GM19452 (cell line): Measurements from ENCODE around the gene BPIFB2.
"Not testable (repeated sequence)": the region's sequence is repeated elsewhere in the genome, so short reads cannot be mapped to it uniquely, and the experiment has no call there.

Experiments
- ATAC-seq: cut with Tn5 transposase; IDR thresholded peaks from one replicate; pipeline ENCODE4 v1.9.1; 2021; ENCODE audit not compliant: unreplicated experiment

The BPIFB2 gene

GRCh38 chr20:33034901-33035492, 27.5 kb downstream of the BPIFB2 start:
- ATAC-seq = no peak

- no peak for ATAC-seq
Measured at GRCh38 chr20:33037456-33037855, 30.0 kb downstream of the BPIFB2 start.

GRCh38 chr20:33038243-33038642, 30.7 kb downstream of the BPIFB2 start:
- no peak for ATAC-seq

GRCh38 chr20:33042430-33042829, 34.9 kb downstream of the BPIFB2 start:
- no peak for ATAC-seq

- ATAC-seq = no peak
Measured at GRCh38 chr20:33042983-33043730, 35.7 kb downstream of the BPIFB2 start.

- ATAC-seq = no peak
Measured at GRCh38 chr20:33043731-33044181, 36.3 kb downstream of the BPIFB2 start.

GRCh38 chr20:33045129-33045721, 37.7 kb downstream of the BPIFB2 start:
- not testable (repeated sequence) for ATAC-seq

- ATAC-seq = no peak
Measured at GRCh38 chr20:33046412-33046811, 38.9 kb downstream of the BPIFB2 start.

GRCh38 chr20:33051333-33051732, 43.8 kb downstream of the BPIFB2 start:
- ATAC-seq = no peak

GRCh38 chr20:33053291-33054106, 46.0 kb downstream of the BPIFB2 start, which contains the start of gene BPIFB3:
Gene BPIFB3, plus strand, starts transcription at chr20:33053903. Its CDS starts 1,533 bp downstream, at chr20:33055436.
- no peak for ATAC-seq

GRCh38 chr20:33054381-33054780, 46.9 kb downstream of the BPIFB2 start:
- ATAC-seq = no peak

- no peak for ATAC-seq
Measured at GRCh38 chr20:33054791-33055190, 47.3 kb downstream of the BPIFB2 start.

GRCh38 chr20:33059136-33059535, 51.6 kb downstream of the BPIFB2 start:
- no peak for ATAC-seq

GRCh38 chr20:33059741-33060390, 52.4 kb downstream of the BPIFB2 start:
- ATAC-seq = no peak

- no peak for ATAC-seq
Measured at GRCh38 chr20:33061658-33062028, 54.1 kb downstream of the BPIFB2 start.

- no peak for ATAC-seq
Measured at GRCh38 chr20:33062105-33062824, 54.8 kb downstream of the BPIFB2 start.

GRCh38 chr20:33062825-33063149, 55.3 kb downstream of the BPIFB2 start:
- ATAC-seq = no peak

- ATAC-seq = no peak
Measured at GRCh38 chr20:33063271-33063670, 55.8 kb downstream of the BPIFB2 start.

GRCh38 chr20:33064572-33065287, 57.2 kb downstream of the BPIFB2 start:
- ATAC-seq = no peak

- no peak for ATAC-seq
Measured at GRCh38 chr20:33065785-33066184, 58.3 kb downstream of the BPIFB2 start.
